WTC11 (cell line): ENCODE data around the gene SMOC1. TPM values are rescaled to one million over a fixed set of nuclear protein-coding genes. Genes with fewer than 3 reads are reported as not detected.

Experiments used
- ATAC-seq: fragments of 200-7000 bp; cut with Tn5 transposase; 2 replicates; pipeline ENCODE4 v1.10.0; 2021; ENCODE audit warnings: mild to moderate bottlenecking, moderate library complexity
- CTCF ChIA-PET: fragments of 300-600 bp; sonication (Branson Sonifier 250); formaldehyde crosslinking; loops from one replicate; lab custom pipeline; 2021; ENCODE audit warnings: antibody characterized with exemption; lab: Charles Lee
- POLR2A ChIA-PET: fragments of 350-600 bp; sonication (Branson Sonifier 250); formaldehyde crosslinking; loops from one replicate; lab custom pipeline; 2021; ENCODE audit warnings: antibody characterized with exemption; lab: Charles Lee
- DNase-seq: peaks from one replicate; pipeline ENCODE4 v3.0.0; 2021; ENCODE audit warnings: low spot score
- H3K27ac Mint-ChIP-seq: 2 replicates; pipeline ENCODE4 v1.8.0; 2021; ENCODE audit warnings: mixed read lengths
- H3K27me3 Mint-ChIP-seq: 2 replicates; pipeline ENCODE4 v1.8.0; 2021; ENCODE audit warnings: low read depth, mild to moderate bottlenecking, moderate library complexity, mixed read lengths
- H3K36me3 Mint-ChIP-seq: 2 replicates; pipeline ENCODE4 v1.8.0; 2021; ENCODE audit warnings: mixed read lengths
- H3K4me1 Mint-ChIP-seq: 2 replicates; pipeline ENCODE4 v1.8.0; 2022; ENCODE audit warnings: mixed read lengths
- H3K4me3 Mint-ChIP-seq: 2 replicates; pipeline ENCODE4 v1.8.0; 2021; ENCODE audit warnings: mild to moderate bottlenecking, moderate library complexity, mixed read lengths
- H3K9me3 Mint-ChIP-seq: 2 replicates; pipeline ENCODE4 v1.8.0; 2021; ENCODE audit warnings: mixed read lengths
- GTF2I ChIP-seq: fragments of 250-450 bp; sonication (Bioruptor Pico); conservative IDR thresholded peaks from 2 replicates; pipeline ENCODE4 v1.4.0; 2021; ENCODE audit warnings: mild to moderate bottlenecking
- JAZF1 ChIP-seq: fragments of 250-450 bp; sonication (Bioruptor Pico); IDR thresholded peaks from 2 replicates; pipeline ENCODE4 v1.9.0; 2021; ENCODE audit warnings: moderate library complexity, mild to moderate bottlenecking, inconsistent platforms
- JUN ChIP-seq: sonication (generic); formaldehyde crosslinking; IDR thresholded peaks from 2 replicates; pipeline ENCODE4 v1.8.0; 2023; ENCODE audit warnings: mild to moderate bottlenecking, missing genetic modification reagents
- MYBL2 ChIP-seq: sonication (generic); formaldehyde crosslinking; IDR thresholded peaks from 2 replicates; pipeline ENCODE4 v1.8.1; 2023; ENCODE audit warnings: mild to moderate bottlenecking, moderate library complexity, missing genetic modification reagents
- NFE2L1 ChIP-seq: sonication (generic); formaldehyde crosslinking; IDR thresholded peaks from 2 replicates; pipeline ENCODE4 v1.8.1; 2023; ENCODE audit warnings: missing genetic modification reagents
- NFYB ChIP-seq: sonication (generic); formaldehyde crosslinking; conservative IDR thresholded peaks from 2 replicates; pipeline ENCODE4 v1.8.0; 2022; ENCODE audit warnings: low read depth, missing genetic modification reagents
- NR2C2 ChIP-seq: sonication (generic); formaldehyde crosslinking; IDR thresholded peaks from 2 replicates; pipeline ENCODE4 v1.8.0; 2022; ENCODE audit warnings: mild to moderate bottlenecking, missing genetic modification reagents
- NR3C1 ChIP-seq: sonication (generic); formaldehyde crosslinking; conservative IDR thresholded peaks from 2 replicates; pipeline ENCODE4 v1.8.1; 2023; ENCODE audit warnings: low read depth, mild to moderate bottlenecking, missing genetic modification reagents
- TEAD4 ChIP-seq: sonication (generic); formaldehyde crosslinking; IDR thresholded peaks from 2 replicates; pipeline ENCODE4 v1.8.0; 2022; ENCODE audit warnings: mild to moderate bottlenecking, missing genetic modification reagents
- TP53 ChIP-seq: sonication (generic); formaldehyde crosslinking; IDR thresholded peaks from 2 replicates; pipeline ENCODE4 v1.8.1; 2023; ENCODE audit warnings: mild to moderate bottlenecking, missing genetic modification reagents
- ZBTB21 ChIP-seq: sonication (generic); formaldehyde crosslinking; IDR thresholded peaks from 2 replicates; pipeline ENCODE4 v1.8.1; 2023; ENCODE audit warnings: mild to moderate bottlenecking, missing genetic modification reagents, borderline replicate concordance
- ZNF219 ChIP-seq: sonication (generic); formaldehyde crosslinking; IDR thresholded peaks from 2 replicates; pipeline ENCODE4 v1.8.0; 2023; ENCODE audit warnings: missing genetic modification reagents, mild to moderate bottlenecking, borderline replicate concordance
- ZNF671 ChIP-seq: fragments of 250-450 bp; sonication (Bioruptor Pico); IDR thresholded peaks from 2 replicates; pipeline ENCODE4 v1.8.0; 2021; ENCODE audit warnings: mild to moderate bottlenecking
- total RNA-seq: library from RNA; stranded (reverse); gene quantifications from 3 replicates; pipeline ENCODE4 v1.2.3, GENCODE V29; 2021
- TF ChIP-seq, protein P1 (sequence below): fragments of 250-450 bp; sonication (Bioruptor Pico); IDR thresholded peaks from 2 replicates; pipeline ENCODE4 v1.8.0; 2021; ENCODE audit warnings: mild to moderate bottlenecking
- TF ChIP-seq, protein P2 (sequence below): sonication (generic); formaldehyde crosslinking; IDR thresholded peaks from 2 replicates; pipeline ENCODE4 v1.8.0; 2023; ENCODE audit warnings: missing genetic modification reagents
- TF ChIP-seq, protein P3 (sequence below): sonication (generic); formaldehyde crosslinking; IDR thresholded peaks from 2 replicates; pipeline ENCODE4 v1.8.1; 2022; ENCODE audit warnings: missing genetic modification reagents, borderline replicate concordance
- TF ChIP-seq, protein P4 (sequence below): sonication (generic); formaldehyde crosslinking; conservative IDR thresholded peaks from 2 replicates; pipeline ENCODE4 v1.8.1; 2022; ENCODE audit warnings: mild to moderate bottlenecking, missing genetic modification reagents
- TF ChIP-seq, protein P5 (sequence below): fragments of 250-450 bp; sonication (Bioruptor Pico); IDR thresholded peaks from 2 replicates; pipeline ENCODE4 v1.9.0; 2021; ENCODE audit warnings: moderate library complexity, mild to moderate bottlenecking, inconsistent platforms, borderline replicate concordance
- TF ChIP-seq, protein P6 (sequence below): sonication (generic); formaldehyde crosslinking; IDR thresholded peaks from 2 replicates; pipeline ENCODE4 v1.8.1; 2022; ENCODE audit warnings: low read depth, missing genetic modification reagents, borderline replicate concordance
- TF ChIP-seq, protein P7 (sequence below): sonication (generic); formaldehyde crosslinking; IDR thresholded peaks from 2 replicates; pipeline ENCODE4 v1.8.1; 2022; ENCODE audit warnings: low read depth, mild to moderate bottlenecking, moderate library complexity, missing genetic modification reagents, borderline replicate concordance
- TF ChIP-seq, protein P8 (sequence below): sonication (generic); formaldehyde crosslinking; IDR thresholded peaks from 2 replicates; pipeline ENCODE4 v1.8.0; 2023; ENCODE audit warnings: mild to moderate bottlenecking, missing genetic modification reagents

Gene SMOC1
- total RNA-seq, 1 experiment from 2014 or later: 1.1 TPM

DNA sequence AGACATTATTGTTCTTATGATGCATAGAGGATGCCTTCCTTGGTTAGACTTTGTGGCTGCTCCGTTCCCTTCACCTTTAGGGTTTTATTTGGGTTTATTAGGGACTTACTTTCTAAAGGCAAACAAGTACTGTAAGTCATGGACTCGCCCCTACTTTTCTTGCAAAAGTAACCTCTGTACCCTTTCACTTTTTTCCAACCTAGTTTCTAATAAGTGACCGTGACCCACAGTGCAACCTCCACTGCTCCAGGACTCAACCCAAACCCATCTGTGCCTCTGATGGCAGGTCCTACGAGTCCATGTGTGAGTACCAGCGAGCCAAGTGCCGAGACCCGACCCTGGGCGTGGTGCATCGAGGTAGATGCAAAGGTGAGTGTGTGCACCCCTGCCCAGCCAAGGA lies 72.7 kb downstream of the SMOC1 start:
- ATAC-seq (no peak), DNase-seq (no peak)
- CTCF ChIA-PET: no interaction called here
- Mint-ChIP-seq H3K27me3 (no peaks in the 10 kb centered on the region), H3K4me1 (no peaks in the 10 kb centered on the region), H3K36me3 (no peaks in the 10 kb centered on the region), H3K27ac (no peak overlapping the region), H3K4me3 (no peak overlapping the region), H3K9me3 (peaks cover 10% of the 10 kb centered on the region)
- no peak for TF ChIP-seq NFYB
- no peak for TF ChIP-seq GTF2I (CRISPR knock-in tag)
- TF ChIP-seq, protein P1, sequence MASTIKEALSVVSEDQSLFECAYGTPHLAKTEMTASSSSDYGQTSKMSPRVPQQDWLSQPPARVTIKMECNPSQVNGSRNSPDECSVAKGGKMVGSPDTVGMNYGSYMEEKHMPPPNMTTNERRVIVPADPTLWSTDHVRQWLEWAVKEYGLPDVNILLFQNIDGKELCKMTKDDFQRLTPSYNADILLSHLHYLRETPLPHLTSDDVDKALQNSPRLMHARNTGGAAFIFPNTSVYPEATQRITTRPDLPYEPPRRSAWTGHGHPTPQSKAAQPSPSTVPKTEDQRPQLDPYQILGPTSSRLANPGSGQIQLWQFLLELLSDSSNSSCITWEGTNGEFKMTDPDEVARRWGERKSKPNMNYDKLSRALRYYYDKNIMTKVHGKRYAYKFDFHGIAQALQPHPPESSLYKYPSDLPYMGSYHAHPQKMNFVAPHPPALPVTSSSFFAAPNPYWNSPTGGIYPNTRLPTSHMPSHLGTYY (CRISPR knock-in tag): no peak
- TF ChIP-seq TP53: no peak
- TF ChIP-seq NFE2L1 (CRISPR knock-in tag): no peak
- TF ChIP-seq, protein P2, sequence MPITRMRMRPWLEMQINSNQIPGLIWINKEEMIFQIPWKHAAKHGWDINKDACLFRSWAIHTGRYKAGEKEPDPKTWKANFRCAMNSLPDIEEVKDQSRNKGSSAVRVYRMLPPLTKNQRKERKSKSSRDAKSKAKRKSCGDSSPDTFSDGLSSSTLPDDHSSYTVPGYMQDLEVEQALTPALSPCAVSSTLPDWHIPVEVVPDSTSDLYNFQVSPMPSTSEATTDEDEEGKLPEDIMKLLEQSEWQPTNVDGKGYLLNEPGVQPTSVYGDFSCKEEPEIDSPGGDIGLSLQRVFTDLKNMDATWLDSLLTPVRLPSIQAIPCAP (CRISPR knock-in tag): no peak
- POLR2A ChIA-PET: no interaction called here

DNA sequence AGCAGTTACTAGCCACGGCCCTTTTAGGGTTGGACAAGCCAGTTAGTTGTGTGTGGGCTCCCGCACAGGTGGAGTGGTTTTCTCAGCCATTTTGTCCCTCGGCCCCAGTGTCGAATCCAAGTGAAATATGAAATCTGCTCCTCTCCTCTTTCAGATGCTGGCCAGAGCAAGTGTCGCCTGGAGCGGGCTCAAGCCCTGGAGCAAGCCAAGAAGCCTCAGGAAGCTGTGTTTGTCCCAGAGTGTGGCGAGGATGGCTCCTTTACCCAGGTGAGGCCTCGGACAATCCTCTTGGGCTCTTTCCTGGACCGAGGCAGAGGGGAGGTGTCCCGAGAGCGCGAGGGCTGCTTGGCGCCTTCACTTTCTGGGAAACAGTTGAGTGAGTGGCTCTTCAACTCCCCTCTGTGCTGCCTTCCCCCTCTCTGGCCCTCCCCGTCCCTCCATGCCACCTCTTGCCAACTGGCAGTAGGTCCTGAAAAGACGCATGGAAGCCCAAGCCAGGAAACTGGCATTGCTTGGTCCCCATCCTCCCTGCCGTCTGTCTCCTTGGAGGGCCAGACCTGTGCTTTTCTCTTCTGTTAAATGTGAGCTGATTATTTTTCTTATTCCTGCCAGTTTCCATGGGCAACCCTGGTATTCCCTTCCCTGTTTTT lies 74.2 kb downstream of the SMOC1 start:
- Mint-ChIP-seq H3K4me1 (no peaks in the 10 kb centered on the region), H3K9me3 (no peaks in the 10 kb centered on the region), H3K4me3 (no peak overlapping the region), H3K27ac (no peak overlapping the region), H3K36me3 (no peaks in the 10 kb centered on the region), H3K27me3 (no peaks in the 10 kb centered on the region)
- TF ChIP-seq, protein P3, sequence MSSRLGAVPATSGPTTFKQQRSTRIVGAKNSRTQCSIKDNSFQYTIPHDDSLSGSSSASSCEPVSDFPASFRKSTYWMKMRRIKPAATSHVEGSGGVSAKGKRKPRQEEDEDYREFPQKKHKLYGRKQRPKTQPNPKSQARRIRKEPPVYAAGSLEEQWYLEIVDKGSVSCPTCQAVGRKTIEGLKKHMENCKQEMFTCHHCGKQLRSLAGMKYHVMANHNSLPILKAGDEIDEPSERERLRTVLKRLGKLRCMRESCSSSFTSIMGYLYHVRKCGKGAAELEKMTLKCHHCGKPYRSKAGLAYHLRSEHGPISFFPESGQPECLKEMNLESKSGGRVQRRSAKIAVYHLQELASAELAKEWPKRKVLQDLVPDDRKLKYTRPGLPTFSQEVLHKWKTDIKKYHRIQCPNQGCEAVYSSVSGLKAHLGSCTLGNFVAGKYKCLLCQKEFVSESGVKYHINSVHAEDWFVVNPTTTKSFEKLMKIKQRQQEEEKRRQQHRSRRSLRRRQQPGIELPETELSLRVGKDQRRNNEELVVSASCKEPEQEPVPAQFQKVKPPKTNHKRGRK (CRISPR knock-in tag): no peak
- TF ChIP-seq NR3C1 (CRISPR knock-in tag): no peak
- TF ChIP-seq JUN (CRISPR knock-in tag): no peak
- no peak for TF ChIP-seq ZBTB21 (CRISPR knock-in tag)
- TF ChIP-seq, protein P4, sequence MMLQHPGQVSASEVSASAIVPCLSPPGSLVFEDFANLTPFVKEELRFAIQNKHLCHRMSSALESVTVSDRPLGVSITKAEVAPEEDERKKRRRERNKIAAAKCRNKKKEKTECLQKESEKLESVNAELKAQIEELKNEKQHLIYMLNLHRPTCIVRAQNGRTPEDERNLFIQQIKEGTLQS (CRISPR knock-in tag): no peak
- TF ChIP-seq, protein P5, sequence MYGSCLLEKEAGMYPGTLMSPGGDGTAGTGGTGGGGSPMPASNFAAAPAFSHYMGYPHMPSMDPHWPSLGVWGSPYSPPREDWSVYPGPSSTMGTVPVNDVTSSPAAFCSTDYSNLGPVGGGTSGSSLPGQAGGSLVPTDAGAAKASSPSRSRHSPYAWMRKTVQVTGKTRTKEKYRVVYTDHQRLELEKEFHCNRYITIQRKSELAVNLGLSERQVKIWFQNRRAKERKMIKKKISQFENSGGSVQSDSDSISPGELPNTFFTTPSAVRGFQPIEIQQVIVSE (CRISPR knock-in tag): no peak
- TF ChIP-seq, protein P6, sequence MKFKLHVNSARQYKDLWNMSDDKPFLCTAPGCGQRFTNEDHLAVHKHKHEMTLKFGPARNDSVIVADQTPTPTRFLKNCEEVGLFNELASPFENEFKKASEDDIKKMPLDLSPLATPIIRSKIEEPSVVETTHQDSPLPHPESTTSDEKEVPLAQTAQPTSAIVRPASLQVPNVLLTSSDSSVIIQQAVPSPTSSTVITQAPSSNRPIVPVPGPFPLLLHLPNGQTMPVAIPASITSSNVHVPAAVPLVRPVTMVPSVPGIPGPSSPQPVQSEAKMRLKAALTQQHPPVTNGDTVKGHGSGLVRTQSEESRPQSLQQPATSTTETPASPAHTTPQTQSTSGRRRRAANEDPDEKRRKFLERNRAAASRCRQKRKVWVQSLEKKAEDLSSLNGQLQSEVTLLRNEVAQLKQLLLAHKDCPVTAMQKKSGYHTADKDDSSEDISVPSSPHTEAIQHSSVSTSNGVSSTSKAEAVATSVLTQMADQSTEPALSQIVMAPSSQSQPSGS (CRISPR knock-in tag): no peak
- TF ChIP-seq ZNF671 (CRISPR knock-in tag): no peak
- TF ChIP-seq, protein P7, sequence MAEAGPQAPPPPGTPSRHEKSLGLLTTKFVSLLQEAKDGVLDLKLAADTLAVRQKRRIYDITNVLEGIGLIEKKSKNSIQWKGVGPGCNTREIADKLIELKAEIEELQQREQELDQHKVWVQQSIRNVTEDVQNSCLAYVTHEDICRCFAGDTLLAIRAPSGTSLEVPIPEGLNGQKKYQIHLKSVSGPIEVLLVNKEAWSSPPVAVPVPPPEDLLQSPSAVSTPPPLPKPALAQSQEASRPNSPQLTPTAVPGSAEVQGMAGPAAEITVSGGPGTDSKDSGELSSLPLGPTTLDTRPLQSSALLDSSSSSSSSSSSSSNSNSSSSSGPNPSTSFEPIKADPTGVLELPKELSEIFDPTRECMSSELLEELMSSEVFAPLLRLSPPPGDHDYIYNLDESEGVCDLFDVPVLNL (CRISPR knock-in tag): no peak
- no peak for TF ChIP-seq JAZF1
- TF ChIP-seq ZNF219 (CRISPR knock-in tag): no peak
- no peak for TF ChIP-seq TEAD4 (CRISPR knock-in tag)
- no peak for TF ChIP-seq MYBL2 (CRISPR knock-in tag)
- TF ChIP-seq, protein P8, sequence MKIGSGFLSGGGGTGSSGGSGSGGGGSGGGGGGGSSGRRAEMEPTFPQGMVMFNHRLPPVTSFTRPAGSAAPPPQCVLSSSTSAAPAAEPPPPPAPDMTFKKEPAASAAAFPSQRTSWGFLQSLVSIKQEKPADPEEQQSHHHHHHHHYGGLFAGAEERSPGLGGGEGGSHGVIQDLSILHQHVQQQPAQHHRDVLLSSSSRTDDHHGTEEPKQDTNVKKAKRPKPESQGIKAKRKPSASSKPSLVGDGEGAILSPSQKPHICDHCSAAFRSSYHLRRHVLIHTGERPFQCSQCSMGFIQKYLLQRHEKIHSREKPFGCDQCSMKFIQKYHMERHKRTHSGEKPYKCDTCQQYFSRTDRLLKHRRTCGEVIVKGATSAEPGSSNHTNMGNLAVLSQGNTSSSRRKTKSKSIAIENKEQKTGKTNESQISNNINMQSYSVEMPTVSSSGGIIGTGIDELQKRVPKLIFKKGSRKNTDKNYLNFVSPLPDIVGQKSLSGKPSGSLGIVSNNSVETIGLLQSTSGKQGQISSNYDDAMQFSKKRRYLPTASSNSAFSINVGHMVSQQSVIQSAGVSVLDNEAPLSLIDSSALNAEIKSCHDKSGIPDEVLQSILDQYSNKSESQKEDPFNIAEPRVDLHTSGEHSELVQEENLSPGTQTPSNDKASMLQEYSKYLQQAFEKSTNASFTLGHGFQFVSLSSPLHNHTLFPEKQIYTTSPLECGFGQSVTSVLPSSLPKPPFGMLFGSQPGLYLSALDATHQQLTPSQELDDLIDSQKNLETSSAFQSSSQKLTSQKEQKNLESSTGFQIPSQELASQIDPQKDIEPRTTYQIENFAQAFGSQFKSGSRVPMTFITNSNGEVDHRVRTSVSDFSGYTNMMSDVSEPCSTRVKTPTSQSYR (CRISPR knock-in tag): no peak
- no peak for TF ChIP-seq NR2C2
- no peak for DNase-seq
- no peak for ATAC-seq
- POLR2A ChIA-PET: no interaction called here
- CTCF ChIA-PET: no interaction called here
